Coronary artery (tissue), 2 donors: ENCODE measurements around the gene PEX11B.
"Not testable (repeated sequence)": the region's sequence is repeated elsewhere in the genome, so short reads cannot be mapped to it uniquely, and the experiment has no call there.

ENCODE experiments used
- DNase-seq: peaks from one replicate; pipeline ENCODE4 v3.0.0-alpha.2; 2017; ENCODE audit warnings: low spot score
- H3K27ac ChIP-seq, 2 donors: fragments of 200-600 bp; sonication (generic); one replicate each; pipeline ENCODE4 v1.5.1; 2016 to 2019
- H3K4me3 ChIP-seq: fragments of 200-600 bp; sonication (generic); 2 replicates; pipeline ENCODE4 v1.5.1; 2016; ENCODE audit warnings: mild to moderate bottlenecking, moderate library complexity
- TF ChIP-seq, protein P1 (sequence below): fragments of 200-600 bp; sonication (generic); IDR thresholded peaks from one replicate; pipeline ENCODE4 v1.5.1; 2019; ENCODE audit warnings: antibody characterized with exemption

PEX11B gene

DNA sequence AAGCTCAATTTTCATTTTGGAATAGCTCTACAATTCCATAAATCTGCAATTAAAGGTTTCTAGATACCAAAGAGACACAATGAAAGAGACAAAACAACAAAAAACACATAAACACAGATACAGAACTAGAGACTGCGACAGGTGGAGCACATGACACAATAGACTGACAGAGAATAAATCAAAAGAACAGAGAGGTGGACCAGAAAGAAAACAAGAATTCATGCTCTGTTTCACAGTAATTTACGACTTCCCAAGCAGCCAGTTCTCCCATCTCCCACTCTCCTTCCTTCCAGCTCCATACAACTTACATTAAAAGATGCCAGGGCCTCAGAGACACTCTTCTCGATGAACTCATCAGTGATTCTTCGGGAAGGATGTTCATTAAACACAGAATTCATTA is 23.9 kb upstream of the PEX11B start:
- TF ChIP-seq, protein P1, sequence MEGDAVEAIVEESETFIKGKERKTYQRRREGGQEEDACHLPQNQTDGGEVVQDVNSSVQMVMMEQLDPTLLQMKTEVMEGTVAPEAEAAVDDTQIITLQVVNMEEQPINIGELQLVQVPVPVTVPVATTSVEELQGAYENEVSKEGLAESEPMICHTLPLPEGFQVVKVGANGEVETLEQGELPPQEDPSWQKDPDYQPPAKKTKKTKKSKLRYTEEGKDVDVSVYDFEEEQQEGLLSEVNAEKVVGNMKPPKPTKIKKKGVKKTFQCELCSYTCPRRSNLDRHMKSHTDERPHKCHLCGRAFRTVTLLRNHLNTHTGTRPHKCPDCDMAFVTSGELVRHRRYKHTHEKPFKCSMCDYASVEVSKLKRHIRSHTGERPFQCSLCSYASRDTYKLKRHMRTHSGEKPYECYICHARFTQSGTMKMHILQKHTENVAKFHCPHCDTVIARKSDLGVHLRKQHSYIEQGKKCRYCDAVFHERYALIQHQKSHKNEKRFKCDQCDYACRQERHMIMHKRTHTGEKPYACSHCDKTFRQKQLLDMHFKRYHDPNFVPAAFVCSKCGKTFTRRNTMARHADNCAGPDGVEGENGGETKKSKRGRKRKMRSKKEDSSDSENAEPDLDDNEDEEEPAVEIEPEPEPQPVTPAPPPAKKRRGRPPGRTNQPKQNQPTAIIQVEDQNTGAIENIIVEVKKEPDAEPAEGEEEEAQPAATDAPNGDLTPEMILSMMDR = no peak
- H3K4me3 ChIP-seq = no peak overlapping the region
- no peak overlapping the region for H3K27ac ChIP-seq
- no peak for DNase-seq

DNA sequence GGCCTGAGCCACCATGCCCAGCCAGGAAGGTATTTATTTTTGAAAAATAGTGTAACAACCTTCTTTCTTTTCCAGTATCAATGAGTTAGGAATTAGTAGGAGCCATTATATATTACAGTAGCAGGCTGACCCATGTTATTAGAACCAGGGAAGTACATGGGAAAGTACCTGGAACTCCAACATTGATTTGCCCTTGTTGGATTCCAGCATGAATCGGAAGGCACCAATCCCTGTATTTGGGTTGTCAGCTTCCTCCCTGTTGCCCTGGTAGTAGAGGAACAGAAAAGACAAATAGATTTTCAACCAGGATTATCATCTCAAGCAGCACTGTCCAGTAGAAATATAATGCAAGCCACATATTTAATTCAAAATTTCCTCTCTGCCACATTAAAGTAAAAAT is 18.9 kb upstream of the PEX11B start:
- TF ChIP-seq, protein P1 = no peak
- no peak for DNase-seq
- no peak overlapping the region for H3K4me3 ChIP-seq
- H3K27ac ChIP-seq = no peak overlapping the region

DNA sequence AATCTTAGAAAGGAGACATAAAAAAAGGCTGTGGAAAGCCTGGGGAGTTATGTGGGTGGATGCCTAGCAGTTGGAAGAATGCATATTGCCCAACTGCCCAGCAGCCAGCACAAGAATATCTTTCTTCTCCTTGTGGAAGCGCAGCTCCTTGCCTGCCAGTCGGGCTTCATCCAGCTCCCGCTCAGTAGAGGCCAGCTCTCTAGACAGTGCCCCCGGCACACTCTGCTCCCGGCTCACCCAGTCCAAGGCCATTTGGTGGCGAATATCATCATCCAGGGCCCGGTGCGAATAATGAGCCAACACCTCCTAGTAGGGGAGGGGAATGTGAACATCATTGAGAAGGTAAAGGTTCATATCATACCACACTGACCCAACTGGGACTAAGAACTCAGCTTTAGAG is 17.7 kb upstream of the PEX11B start:
- no peak for DNase-seq
- TF ChIP-seq, protein P1 = no peak
- H3K27ac ChIP-seq = no peak overlapping the region
- no peak overlapping the region for H3K4me3 ChIP-seq

DNA sequence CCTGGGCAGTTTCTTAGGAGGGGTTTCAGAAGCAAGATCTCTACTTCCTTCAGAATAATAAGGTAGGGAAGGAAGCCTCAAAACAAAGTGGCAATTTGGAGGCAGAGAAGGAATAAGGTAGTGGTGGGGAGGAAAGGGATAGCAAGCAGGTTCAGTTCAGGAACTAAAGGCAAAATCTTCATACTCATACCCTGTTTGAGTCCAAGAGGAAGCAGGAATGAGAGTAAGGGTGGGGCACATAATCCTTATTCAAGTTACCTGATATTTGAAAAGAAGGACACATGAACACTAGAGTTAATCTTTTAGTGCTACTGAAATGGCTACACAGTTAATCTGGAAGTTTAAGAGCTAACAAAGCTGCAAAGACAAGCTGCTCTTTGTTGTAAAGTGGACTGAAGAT is 17.2 kb upstream of the PEX11B start:
- no peak for DNase-seq
- TF ChIP-seq, protein P1 = no peak
- Histone ChIP-seq H3K27ac (no peak overlapping the region), H3K4me3 (no peak overlapping the region)

DNA sequence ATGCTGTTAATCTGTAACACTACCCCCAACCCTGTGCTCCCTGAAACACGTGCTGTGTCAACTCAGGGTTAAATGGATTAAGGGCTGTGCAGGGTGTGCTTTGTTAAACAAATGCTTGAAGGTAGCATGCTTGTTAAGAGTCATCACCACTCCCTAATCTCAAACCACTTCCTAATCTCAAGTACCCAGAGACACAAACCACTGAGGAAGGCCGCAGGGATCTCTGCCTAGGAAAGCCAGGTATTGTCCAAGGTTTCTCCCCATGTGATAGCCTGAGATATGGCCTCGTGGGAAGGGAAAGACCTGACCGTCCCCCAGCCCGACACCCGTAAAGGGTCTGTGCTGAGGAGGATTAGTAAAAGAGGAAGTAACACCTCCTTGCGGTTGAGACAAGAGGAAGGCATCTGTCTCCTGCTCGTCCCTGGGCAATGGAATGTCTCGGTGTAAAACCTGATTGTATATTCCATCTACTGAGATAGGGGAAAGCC is 14.0 kb upstream of the PEX11B start:
- not testable (repeated sequence) for DNase-seq, H3K4me3 ChIP-seq, H3K27ac ChIP-seq

DNA sequence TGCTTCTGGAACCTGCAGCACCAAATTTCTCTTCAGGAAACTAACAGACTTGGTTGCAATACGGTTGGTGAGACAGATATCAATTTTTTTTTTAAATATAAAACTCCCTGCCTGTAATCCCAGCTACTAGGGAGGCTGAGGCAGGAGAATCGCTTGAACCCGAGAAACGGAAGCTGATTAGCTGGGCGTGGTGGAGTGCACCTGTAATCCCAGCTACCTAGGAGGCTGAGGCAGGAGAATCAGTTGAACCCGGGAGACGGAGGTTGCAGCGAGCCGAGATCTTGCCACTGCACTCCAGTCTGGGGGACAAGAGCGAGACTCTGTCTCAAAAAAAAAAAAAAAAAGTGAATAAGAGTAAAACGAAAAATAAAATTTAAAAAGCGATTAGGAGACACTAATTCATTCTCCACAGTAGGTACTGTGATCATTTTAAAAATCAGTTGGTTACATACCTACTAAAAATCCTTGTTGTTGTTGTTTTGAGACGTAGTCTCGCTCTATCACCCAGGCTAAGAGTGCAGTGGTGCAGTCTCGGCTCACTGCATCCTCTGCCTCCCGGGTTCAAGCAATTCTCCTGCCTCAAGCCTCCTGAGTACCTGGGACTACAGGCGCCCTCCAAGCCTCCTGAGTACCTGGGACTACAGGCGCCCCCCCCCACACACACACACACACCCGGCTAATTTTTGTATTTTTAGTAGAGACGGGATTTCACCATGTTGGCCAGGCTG is 9.6 kb upstream of the PEX11B start:
- peak overlapping the region; percentile 83 for H3K4me3 ChIP-seq
- H3K27ac ChIP-seq = peak overlapping the region; percentile 92 to 95
- TF ChIP-seq, protein P1 = no peak
- DNase-seq = no peak

DNA sequence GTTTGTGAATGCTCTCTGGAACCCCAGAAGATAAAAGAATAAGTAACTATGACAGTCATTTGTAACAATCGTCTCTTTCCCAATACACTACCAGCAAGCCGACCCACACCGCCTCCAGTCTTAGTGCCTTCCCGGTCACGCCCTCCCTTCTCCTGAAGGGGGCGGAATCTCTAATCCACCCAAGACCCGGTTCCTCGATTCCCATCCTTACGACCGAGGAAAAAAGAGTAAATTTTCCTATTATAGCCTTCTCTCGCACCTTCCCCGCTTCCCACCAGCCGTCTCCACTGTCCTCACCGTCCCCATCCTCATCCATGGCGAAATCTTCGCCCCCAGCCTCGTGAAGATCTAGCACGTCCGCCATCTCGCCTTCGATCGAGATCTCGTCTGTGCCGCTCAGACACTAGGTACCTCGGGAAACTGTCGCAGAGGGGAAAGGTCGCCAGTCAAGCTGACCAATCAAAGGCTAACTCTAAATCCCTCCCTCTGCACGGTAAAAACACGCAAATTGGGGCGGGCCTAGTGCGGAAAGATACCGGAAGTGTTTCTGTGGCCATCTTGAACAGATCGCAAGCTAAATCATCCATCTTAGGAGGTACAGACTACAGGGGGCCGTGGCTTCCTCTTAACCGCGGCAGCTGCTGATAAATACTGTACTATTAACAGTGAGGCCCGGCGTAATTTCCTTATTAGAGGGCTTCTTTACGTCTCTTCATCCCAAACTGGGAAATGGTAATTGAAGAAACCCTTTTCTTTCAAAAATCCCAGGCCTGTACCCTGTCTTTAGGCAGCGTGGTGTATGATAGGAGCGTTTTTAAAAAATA is 8.8 kb upstream of the PEX11B start, which contains the start of gene RBM8A:
Gene RBM8A (minus strand): TSS at position 422 of the 824 bp plus-strand sequence. CDS start 58 bp downstream, at position 364.
- Histone ChIP-seq H3K27ac (peak within 1 kb of the TSS; percentile 92 to 95), H3K4me3 (peak within 1 kb of the TSS; percentile 83)
- TF ChIP-seq, protein P1 = peak; percentile 39
- DNase-seq = peak; percentile 97
